Thyroid gland (tissue), 4 donors: ENCODE results near the gene SRSF6.

Experiments
- POLR2A ChIP-seq, 2 donors: fragments of 450-650 bp; IDR thresholded peaks; one replicate each; pipeline ENCODE4 v1.6.1; 2017; ENCODE audit warnings: antibody characterized with exemption in 2 of 2, mild to moderate bottlenecking in 2 of 2, moderate library complexity in 1 of 2
- TF ChIP-seq, protein P1 (sequence below), 6 experiments: fragments of 200-600 bp in 3 of 6; fragments of 450-650 bp in 3 of 6; sonication (generic) in 3 of 6; IDR thresholded peaks; one replicate each; pipeline ENCODE4 v1.5.1; 2016 to 2019; ENCODE audit warnings: antibody characterized with exemption in 6 of 6, mild to moderate bottlenecking in 2 of 6, inconsistent platforms in 1 of 6, moderate library complexity in 1 of 6

DNA sequence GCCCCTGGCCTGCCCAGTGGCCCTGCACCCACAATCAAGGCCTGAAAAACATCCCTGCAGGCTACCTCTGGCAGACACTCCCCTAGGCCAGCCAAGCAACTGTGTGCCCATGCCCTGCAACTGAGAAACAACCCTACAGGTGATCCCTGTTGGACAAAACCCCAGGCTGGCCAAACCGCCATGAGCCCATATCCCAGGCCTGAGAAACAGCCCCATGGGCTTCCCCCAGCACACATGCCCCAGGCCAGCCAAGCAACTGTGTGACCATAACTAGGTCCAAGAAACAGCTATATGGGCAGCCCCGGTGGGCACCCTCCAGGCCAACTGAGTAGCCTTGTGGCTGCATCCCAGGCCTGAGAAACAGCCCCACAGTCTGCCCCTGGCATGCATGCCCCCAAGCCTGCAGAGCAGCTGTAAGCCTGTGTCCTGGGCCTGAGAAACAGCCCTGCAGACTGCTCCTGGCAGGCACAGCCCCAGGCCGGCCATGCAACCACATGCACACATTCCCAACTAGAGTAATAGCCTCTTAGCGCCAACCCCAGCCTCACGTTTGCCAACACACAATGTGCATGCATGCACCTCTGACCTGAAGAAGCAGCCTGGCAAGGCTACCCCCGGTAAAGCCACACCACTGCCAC, 41.0 kb upstream of the SRSF6 start:
- TF ChIP-seq, protein P1, sequence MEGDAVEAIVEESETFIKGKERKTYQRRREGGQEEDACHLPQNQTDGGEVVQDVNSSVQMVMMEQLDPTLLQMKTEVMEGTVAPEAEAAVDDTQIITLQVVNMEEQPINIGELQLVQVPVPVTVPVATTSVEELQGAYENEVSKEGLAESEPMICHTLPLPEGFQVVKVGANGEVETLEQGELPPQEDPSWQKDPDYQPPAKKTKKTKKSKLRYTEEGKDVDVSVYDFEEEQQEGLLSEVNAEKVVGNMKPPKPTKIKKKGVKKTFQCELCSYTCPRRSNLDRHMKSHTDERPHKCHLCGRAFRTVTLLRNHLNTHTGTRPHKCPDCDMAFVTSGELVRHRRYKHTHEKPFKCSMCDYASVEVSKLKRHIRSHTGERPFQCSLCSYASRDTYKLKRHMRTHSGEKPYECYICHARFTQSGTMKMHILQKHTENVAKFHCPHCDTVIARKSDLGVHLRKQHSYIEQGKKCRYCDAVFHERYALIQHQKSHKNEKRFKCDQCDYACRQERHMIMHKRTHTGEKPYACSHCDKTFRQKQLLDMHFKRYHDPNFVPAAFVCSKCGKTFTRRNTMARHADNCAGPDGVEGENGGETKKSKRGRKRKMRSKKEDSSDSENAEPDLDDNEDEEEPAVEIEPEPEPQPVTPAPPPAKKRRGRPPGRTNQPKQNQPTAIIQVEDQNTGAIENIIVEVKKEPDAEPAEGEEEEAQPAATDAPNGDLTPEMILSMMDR (IDR thresholded peaks at IDR 0.05), result no peak
- TF ChIP-seq POLR2A (IDR thresholded peaks at IDR 0.05), result no peak
